ENCODE results near the gene PAK5. TPM values are rescaled to one million over a fixed set of nuclear protein-coding genes. Genes with fewer than 3 reads are reported as not detected.

PAK5 gene
- total and polyA plus RNA-seq, 2 donors from 2014 or later = 0.13 to 0.22 TPM

GRCh38 chr20:9591080-9591479 lies 247.8 kb downstream of the PAK5 start:
- Histone ChIP-seq H3K4me1 (ENCODE audit: control insufficient read depth in 2 of 3, insufficient read depth in 2 of 3, low read depth in 1 of 3, low read length in 3 of 3) (no peaks in the 10 kb centered on the region), H3K9me3 (ENCODE audit: control insufficient read depth in 2 of 3, insufficient read depth in 1 of 3, low read length in 3 of 3) (no peaks in the 10 kb centered on the region), H3K27me3 (ENCODE audit: control insufficient read depth, insufficient read depth, low read length) (no peaks in the 10 kb centered on the region), H3K27ac (ENCODE audit: low read depth in 2 of 2, low read length in 2 of 2) (no peak overlapping the region), H3K4me3 (ENCODE audit: low read length in 3 of 3) (no peak overlapping the region), H3K36me3 (ENCODE audit: control insufficient read depth in 2 of 3, insufficient read depth in 3 of 3, low read length in 3 of 3) (no peaks in the 10 kb centered on the region), H3K9ac (ENCODE audit: low read length in 3 of 3) (no peak overlapping the region)
- FAIRE-seq (no peak), DNase-seq (no peak)
- intact Hi-C loops (cut with DNase I) = no loop called here
- TF ChIP-seq, protein P1, sequence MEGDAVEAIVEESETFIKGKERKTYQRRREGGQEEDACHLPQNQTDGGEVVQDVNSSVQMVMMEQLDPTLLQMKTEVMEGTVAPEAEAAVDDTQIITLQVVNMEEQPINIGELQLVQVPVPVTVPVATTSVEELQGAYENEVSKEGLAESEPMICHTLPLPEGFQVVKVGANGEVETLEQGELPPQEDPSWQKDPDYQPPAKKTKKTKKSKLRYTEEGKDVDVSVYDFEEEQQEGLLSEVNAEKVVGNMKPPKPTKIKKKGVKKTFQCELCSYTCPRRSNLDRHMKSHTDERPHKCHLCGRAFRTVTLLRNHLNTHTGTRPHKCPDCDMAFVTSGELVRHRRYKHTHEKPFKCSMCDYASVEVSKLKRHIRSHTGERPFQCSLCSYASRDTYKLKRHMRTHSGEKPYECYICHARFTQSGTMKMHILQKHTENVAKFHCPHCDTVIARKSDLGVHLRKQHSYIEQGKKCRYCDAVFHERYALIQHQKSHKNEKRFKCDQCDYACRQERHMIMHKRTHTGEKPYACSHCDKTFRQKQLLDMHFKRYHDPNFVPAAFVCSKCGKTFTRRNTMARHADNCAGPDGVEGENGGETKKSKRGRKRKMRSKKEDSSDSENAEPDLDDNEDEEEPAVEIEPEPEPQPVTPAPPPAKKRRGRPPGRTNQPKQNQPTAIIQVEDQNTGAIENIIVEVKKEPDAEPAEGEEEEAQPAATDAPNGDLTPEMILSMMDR (IDR thresholded peaks at IDR 0.05; ENCODE audit: borderline replicate concordance, extremely low read depth, insufficient read depth) = no peak

DNA sequence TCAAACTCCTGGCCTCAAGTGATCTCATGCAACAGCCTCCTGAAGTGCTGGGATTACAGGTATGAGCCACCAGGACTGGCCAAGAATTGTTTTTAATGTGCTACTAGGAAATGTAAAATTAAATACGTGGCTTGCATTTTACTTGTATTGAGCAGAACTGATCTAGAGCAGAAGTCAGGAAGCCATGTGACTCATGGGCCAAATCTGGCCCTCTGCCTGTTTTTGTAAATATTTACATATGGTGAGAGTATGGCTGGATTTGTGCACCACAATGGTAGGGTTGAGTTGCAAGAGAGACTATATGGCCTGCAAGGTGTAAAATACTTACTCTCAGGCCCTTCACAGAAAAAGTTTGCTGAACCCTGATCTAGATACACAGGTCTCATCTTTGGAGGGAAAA lies 248.7 kb downstream of the PAK5 start:
- no peak for DNase-seq
- TF ChIP-seq, protein P1 (IDR thresholded peaks at IDR 0.05; ENCODE audit: borderline replicate concordance, extremely low read depth, insufficient read depth) = no peak
- intact Hi-C loops (cut with DNase I) = no loop called here
- Histone ChIP-seq H3K4me1 (ENCODE audit: control insufficient read depth in 2 of 3, insufficient read depth in 2 of 3, low read depth in 1 of 3, low read length in 3 of 3) (no peaks in the 10 kb centered on the region), H3K36me3 (ENCODE audit: control insufficient read depth in 2 of 3, insufficient read depth in 3 of 3, low read length in 3 of 3) (no peaks in the 10 kb centered on the region), H3K9ac (ENCODE audit: low read length in 3 of 3) (no peak overlapping the region), H3K4me3 (ENCODE audit: low read length in 3 of 3) (no peak overlapping the region), H3K27ac (ENCODE audit: low read depth in 2 of 2, low read length in 2 of 2) (no peak overlapping the region), H3K27me3 (ENCODE audit: control insufficient read depth, insufficient read depth, low read length) (no peaks in the 10 kb centered on the region), H3K9me3 (ENCODE audit: control insufficient read depth in 2 of 3, insufficient read depth in 1 of 3, low read length in 3 of 3) (no peaks in the 10 kb centered on the region)
- FAIRE-seq = no peak

GRCh38 chr20:9588706-9589105 lies 250.2 kb downstream of the PAK5 start:
- DNase-seq (no peak), FAIRE-seq (no peak)
- no peak overlapping the region for H3K27ac ChIP-seq (ENCODE audit: low read depth in 2 of 2, low read length in 2 of 2)
- H3K27me3 ChIP-seq (ENCODE audit: control insufficient read depth, insufficient read depth, low read length) = no peaks in the 10 kb centered on the region
- no peaks in the 10 kb centered on the region for H3K4me1 ChIP-seq (ENCODE audit: control insufficient read depth in 2 of 3, insufficient read depth in 2 of 3, low read depth in 1 of 3, low read length in 3 of 3)
- H3K4me3 ChIP-seq (ENCODE audit: low read length in 3 of 3) = no peak overlapping the region
- TF ChIP-seq, protein P1 (IDR thresholded peaks at IDR 0.05; ENCODE audit: borderline replicate concordance, extremely low read depth, insufficient read depth) = no peak
- intact Hi-C loops (cut with DNase I) = no loop called here
- no peak overlapping the region for H3K9ac ChIP-seq (ENCODE audit: low read length in 3 of 3)
- no peaks in the 10 kb centered on the region for H3K36me3 ChIP-seq (ENCODE audit: control insufficient read depth in 2 of 3, insufficient read depth in 3 of 3, low read length in 3 of 3)
- no peaks in the 10 kb centered on the region for H3K9me3 ChIP-seq (ENCODE audit: control insufficient read depth in 2 of 3, insufficient read depth in 1 of 3, low read length in 3 of 3)

DNA sequence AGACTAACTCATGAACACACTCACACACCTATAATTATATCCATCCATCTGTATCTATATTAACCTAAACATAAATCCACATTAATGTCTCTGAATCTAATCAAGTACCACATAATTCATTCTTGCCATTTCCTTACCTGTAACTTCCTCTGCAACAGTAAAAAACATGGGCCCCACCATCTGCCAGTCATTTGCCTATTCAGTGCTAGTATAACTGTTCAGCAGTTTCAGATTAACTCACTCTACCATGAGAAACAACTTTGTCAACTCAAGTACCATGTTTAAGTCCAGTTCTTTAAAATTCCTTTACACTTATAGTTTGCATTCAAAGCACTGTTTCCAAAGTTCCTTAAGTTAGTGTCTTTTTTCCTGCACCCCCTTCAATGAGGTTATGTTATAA lies 255.7 kb downstream of the PAK5 start:
- Histone ChIP-seq H3K9ac (ENCODE audit: low read length in 3 of 3) (no peak overlapping the region), H3K27me3 (ENCODE audit: control insufficient read depth, insufficient read depth, low read length) (no peaks in the 10 kb centered on the region), H3K27ac (ENCODE audit: low read depth in 2 of 2, low read length in 2 of 2) (no peak overlapping the region), H3K9me3 (ENCODE audit: control insufficient read depth in 2 of 3, insufficient read depth in 1 of 3, low read length in 3 of 3) (no peaks in the 10 kb centered on the region), H3K36me3 (ENCODE audit: control insufficient read depth in 2 of 3, insufficient read depth in 3 of 3, low read length in 3 of 3) (no peaks in the 10 kb centered on the region), H3K4me3 (ENCODE audit: low read length in 3 of 3) (no peak overlapping the region), H3K4me1 (ENCODE audit: control insufficient read depth in 2 of 3, insufficient read depth in 2 of 3, low read depth in 1 of 3, low read length in 3 of 3) (no peaks in the 10 kb centered on the region)
- intact Hi-C loops (cut with DNase I) = no loop called here
- FAIRE-seq (no peak), DNase-seq (no peak)
- TF ChIP-seq, protein P1 (IDR thresholded peaks at IDR 0.05; ENCODE audit: borderline replicate concordance, extremely low read depth, insufficient read depth) = no peak

Data from kidney (tissue), 14 donors.